ENCODE results near the gene ASAP2.

DNA sequence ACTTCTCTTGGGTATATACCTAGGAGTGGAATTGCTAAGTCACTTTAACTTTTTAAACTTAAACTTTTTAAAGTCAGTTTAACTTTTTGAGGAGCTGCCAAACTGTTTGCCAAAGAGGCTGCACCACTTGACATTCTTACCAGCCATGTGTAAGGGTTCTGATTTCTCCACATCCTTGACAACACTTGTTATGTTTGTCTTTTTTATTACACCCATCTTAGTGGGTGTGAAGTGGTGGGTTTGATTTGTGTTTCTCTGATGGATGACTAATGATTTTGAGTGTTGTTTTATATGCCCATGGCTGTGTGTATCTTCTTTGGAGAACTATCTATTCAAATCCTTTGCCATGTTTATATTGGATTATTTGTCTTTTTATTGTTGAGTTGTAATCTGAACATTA, 13.6 kb downstream of the ASAP2 start:
- TF ChIP-seq POLR2AphosphoS5 (IDR thresholded peaks at IDR 0.05; ENCODE audit: low read depth) (no peak), SPI1 (IDR thresholded peaks at IDR 0.05; ENCODE audit: borderline replicate concordance, low read depth) (no peak), GABPA (IDR thresholded peaks at IDR 0.05; ENCODE audit: low read depth) (no peak)
- TF ChIP-seq, protein P1, sequence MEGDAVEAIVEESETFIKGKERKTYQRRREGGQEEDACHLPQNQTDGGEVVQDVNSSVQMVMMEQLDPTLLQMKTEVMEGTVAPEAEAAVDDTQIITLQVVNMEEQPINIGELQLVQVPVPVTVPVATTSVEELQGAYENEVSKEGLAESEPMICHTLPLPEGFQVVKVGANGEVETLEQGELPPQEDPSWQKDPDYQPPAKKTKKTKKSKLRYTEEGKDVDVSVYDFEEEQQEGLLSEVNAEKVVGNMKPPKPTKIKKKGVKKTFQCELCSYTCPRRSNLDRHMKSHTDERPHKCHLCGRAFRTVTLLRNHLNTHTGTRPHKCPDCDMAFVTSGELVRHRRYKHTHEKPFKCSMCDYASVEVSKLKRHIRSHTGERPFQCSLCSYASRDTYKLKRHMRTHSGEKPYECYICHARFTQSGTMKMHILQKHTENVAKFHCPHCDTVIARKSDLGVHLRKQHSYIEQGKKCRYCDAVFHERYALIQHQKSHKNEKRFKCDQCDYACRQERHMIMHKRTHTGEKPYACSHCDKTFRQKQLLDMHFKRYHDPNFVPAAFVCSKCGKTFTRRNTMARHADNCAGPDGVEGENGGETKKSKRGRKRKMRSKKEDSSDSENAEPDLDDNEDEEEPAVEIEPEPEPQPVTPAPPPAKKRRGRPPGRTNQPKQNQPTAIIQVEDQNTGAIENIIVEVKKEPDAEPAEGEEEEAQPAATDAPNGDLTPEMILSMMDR (IDR thresholded peaks at IDR 0.05; ENCODE audit: insufficient read depth, low read length), result no peak
- TF ChIP-seq, protein P2, sequence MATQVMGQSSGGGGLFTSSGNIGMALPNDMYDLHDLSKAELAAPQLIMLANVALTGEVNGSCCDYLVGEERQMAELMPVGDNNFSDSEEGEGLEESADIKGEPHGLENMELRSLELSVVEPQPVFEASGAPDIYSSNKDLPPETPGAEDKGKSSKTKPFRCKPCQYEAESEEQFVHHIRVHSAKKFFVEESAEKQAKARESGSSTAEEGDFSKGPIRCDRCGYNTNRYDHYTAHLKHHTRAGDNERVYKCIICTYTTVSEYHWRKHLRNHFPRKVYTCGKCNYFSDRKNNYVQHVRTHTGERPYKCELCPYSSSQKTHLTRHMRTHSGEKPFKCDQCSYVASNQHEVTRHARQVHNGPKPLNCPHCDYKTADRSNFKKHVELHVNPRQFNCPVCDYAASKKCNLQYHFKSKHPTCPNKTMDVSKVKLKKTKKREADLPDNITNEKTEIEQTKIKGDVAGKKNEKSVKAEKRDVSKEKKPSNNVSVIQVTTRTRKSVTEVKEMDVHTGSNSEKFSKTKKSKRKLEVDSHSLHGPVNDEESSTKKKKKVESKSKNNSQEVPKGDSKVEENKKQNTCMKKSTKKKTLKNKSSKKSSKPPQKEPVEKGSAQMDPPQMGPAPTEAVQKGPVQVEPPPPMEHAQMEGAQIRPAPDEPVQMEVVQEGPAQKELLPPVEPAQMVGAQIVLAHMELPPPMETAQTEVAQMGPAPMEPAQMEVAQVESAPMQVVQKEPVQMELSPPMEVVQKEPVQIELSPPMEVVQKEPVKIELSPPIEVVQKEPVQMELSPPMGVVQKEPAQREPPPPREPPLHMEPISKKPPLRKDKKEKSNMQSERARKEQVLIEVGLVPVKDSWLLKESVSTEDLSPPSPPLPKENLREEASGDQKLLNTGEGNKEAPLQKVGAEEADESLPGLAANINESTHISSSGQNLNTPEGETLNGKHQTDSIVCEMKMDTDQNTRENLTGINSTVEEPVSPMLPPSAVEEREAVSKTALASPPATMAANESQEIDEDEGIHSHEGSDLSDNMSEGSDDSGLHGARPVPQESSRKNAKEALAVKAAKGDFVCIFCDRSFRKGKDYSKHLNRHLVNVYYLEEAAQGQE (IDR thresholded peaks at IDR 0.05; ENCODE audit: insufficient replicate concordance, low read depth), result no peak
